ENCODE data around the gene OAS2.

OAS2 gene

GRCh38 chr12:113016796-113017195, 38.5 kb downstream of the OAS2 start:
- TF ChIP-seq, protein P1, sequence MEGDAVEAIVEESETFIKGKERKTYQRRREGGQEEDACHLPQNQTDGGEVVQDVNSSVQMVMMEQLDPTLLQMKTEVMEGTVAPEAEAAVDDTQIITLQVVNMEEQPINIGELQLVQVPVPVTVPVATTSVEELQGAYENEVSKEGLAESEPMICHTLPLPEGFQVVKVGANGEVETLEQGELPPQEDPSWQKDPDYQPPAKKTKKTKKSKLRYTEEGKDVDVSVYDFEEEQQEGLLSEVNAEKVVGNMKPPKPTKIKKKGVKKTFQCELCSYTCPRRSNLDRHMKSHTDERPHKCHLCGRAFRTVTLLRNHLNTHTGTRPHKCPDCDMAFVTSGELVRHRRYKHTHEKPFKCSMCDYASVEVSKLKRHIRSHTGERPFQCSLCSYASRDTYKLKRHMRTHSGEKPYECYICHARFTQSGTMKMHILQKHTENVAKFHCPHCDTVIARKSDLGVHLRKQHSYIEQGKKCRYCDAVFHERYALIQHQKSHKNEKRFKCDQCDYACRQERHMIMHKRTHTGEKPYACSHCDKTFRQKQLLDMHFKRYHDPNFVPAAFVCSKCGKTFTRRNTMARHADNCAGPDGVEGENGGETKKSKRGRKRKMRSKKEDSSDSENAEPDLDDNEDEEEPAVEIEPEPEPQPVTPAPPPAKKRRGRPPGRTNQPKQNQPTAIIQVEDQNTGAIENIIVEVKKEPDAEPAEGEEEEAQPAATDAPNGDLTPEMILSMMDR (IDR thresholded peaks at IDR 0.05; ENCODE audit: low read depth, low read length, missing control alignments), result no peak
- Histone ChIP-seq H3K4me3 (ENCODE audit: low read depth, low read length) (no peak overlapping the region), H3K27me3 (replicated peaks) (no peaks in the 10 kb centered on the region), H3K36me3 (replicated peaks) (no peaks in the 10 kb centered on the region), H3K27ac (no peak overlapping the region)
- in situ Hi-C loops (cut with HindIII; ENCODE audit: low pct_ligation_motif_present, low sequenced_read_pairs), result no loop called here
- no peak for DNase-seq

GRCh38 chr12:113019025-113019424, 40.7 kb downstream of the OAS2 start:
- in situ Hi-C loops (cut with HindIII; ENCODE audit: low pct_ligation_motif_present, low sequenced_read_pairs), result no loop called here
- no peak overlapping the region for H3K4me3 ChIP-seq (ENCODE audit: low read depth, low read length)
- H3K27me3 ChIP-seq (replicated peaks), result no peaks in the 10 kb centered on the region
- H3K36me3 ChIP-seq (replicated peaks), result no peaks in the 10 kb centered on the region
- TF ChIP-seq, protein P1 (IDR thresholded peaks at IDR 0.05; ENCODE audit: low read depth, low read length, missing control alignments), result no peak
- no peak overlapping the region for H3K27ac ChIP-seq
- DNase-seq, result no peak

DNA sequence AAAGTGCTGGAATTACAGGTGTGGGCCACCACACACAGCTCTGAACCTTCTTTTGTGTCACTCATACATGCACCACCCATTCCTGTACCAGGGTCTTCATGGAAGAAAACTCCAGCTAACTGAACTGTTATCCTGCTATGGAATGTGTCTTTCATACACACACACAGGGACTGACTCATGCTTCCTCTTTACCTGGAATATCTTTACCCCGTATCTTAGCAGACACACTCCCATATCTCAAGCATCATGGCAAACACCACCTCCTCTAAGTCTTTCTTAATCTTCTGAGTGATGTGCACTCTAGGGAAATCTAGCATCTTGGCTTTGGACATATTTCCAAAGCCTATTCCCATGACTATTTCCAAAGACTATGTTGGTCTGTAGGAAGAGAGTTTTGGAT, 43.2 kb downstream of the OAS2 start:
- Histone ChIP-seq H3K4me3 (ENCODE audit: low read depth, low read length) (no peak overlapping the region), H3K27me3 (replicated peaks) (no peaks in the 10 kb centered on the region), H3K27ac (no peak overlapping the region), H3K36me3 (replicated peaks) (no peaks in the 10 kb centered on the region)
- TF ChIP-seq, protein P1 (IDR thresholded peaks at IDR 0.05; ENCODE audit: low read depth, low read length, missing control alignments), result no peak
- in situ Hi-C loops (cut with HindIII; ENCODE audit: low pct_ligation_motif_present, low sequenced_read_pairs), result no loop called here
- DNase-seq, result no peak

DNA sequence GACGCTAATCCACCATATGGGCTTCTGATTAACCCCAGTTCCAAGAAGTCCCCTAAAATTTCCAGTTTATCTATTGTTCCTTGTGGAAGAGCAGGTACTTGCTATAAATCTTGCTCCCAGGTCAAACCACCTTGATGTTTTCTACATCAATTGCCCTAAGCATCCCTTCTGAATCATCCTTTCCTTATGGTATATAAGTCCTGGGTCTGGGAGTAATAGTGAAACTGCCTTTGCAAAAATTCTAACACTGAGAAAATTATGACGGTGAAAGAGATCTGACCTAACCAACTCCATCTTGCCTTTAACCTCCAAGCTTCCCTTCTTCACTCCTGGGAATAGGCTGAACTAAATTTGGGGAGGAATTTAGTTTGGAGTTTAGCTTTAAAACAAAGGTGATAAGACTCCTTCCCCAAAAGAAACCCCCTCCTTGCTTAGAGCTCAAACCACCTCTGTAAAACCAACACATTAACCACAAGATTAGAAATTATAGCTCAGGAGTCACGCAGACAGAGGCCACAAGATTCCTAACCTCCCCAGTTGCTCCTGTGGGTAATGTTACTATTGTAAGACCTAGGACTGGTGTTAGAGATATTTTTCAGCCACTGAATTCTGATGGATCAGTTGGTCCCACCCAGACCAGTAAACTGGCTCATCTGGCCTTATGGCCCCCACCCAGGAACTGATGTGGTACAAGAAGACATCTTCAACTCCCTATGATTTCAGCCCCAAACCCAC, 44.4 kb downstream of the OAS2 start:
- H3K36me3 ChIP-seq (replicated peaks), result no peaks in the 10 kb centered on the region
- H3K27ac ChIP-seq, result no peak overlapping the region
- H3K4me3 ChIP-seq (ENCODE audit: low read depth, low read length), result no peak overlapping the region
- DNase-seq, result no peak
- TF ChIP-seq, protein P1 (IDR thresholded peaks at IDR 0.05; ENCODE audit: low read depth, low read length, missing control alignments), result no peak
- in situ Hi-C loops (cut with HindIII; ENCODE audit: low pct_ligation_motif_present, low sequenced_read_pairs), result no loop called here
- no peaks in the 10 kb centered on the region for H3K27me3 ChIP-seq (replicated peaks)

DNA sequence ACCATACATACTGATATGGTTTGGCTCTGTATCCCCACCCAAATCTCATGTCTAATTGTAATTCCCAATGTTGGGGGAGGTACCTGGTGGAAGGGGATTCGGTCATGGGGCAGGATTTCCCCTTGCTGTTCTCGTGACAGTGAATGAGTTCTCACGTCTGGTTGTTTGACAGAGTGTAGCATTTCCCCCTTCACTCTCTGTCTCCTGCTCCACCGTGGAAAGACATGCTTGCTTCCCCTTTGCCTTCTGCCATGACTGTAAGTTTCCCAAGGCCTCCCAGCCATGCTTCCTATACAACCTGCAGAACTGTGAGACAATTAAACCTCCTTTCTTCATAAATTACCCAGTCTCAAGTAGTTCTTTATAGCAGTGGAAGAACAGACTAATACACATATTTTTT, 49.4 kb downstream of the OAS2 start:
- H3K27me3 ChIP-seq (replicated peaks), result no peaks in the 10 kb centered on the region
- TF ChIP-seq, protein P1 (IDR thresholded peaks at IDR 0.05; ENCODE audit: low read depth, low read length, missing control alignments), result no peak
- in situ Hi-C loops (cut with HindIII; ENCODE audit: low pct_ligation_motif_present, low sequenced_read_pairs), result loop anchor here (25.0 kb wide), 1 partner anchor 135 kb away; no protein-coding TSS in a partner anchor
- no peaks in the 10 kb centered on the region for H3K36me3 ChIP-seq (replicated peaks)
- H3K4me3 ChIP-seq (ENCODE audit: low read depth, low read length), result no peak overlapping the region
- DNase-seq, result no peak
- H3K27ac ChIP-seq, result no peak overlapping the region
